Activated effector memory CD4-positive, alpha-beta T cell treated with Interleukin-2 at 50 U/mL for 16 hours (primary cell): Measurements from ENCODE around the gene SLC11A1.

Experiments
- DNase-seq: peaks from one replicate; pipeline ENCODE4 v3.0.0-alpha.2; 2020

Gene SLC11A1

GRCh38 chr2:218406209-218406948 is 24.3 kb downstream of the SLC11A1 start:
- peak; percentile 95 for DNase-seq

GRCh38 chr2:218406949-218407618 is 25.0 kb downstream of the SLC11A1 start:
- peak; percentile 58 for DNase-seq

- no peak for DNase-seq
Measured at GRCh38 chr2:218407717-218408116, 25.6 kb downstream of the SLC11A1 start.

GRCh38 chr2:218418321-218418716 is 36.2 kb downstream of the SLC11A1 start:
- no peak for DNase-seq

- no peak for DNase-seq
Measured at GRCh38 chr2:218418717-218419458, 36.8 kb downstream of the SLC11A1 start, which contains the start of gene VIL1. VIL1 (plus strand) TSS chr2:218419123; CDS start chr2:218423779, 4,656 bp downstream.

GRCh38 chr2:218419630-218420216 is 37.6 kb downstream of the SLC11A1 start:
- no peak for DNase-seq

GRCh38 chr2:218421027-218421426 is 39.0 kb downstream of the SLC11A1 start:
- DNase-seq: no peak

- no peak for DNase-seq
Measured at GRCh38 chr2:218422403-218423086, 40.5 kb downstream of the SLC11A1 start.

GRCh38 chr2:218423584-218423983 is 41.5 kb downstream of the SLC11A1 start:
- no peak for DNase-seq

- DNase-seq: no peak
Measured at GRCh38 chr2:218425531-218425930, 43.5 kb downstream of the SLC11A1 start.

GRCh38 chr2:218427741-218428140 is 45.7 kb downstream of the SLC11A1 start:
- no peak for DNase-seq

- DNase-seq: no peak
Measured at GRCh38 chr2:218428846-218429558, 46.9 kb downstream of the SLC11A1 start.

GRCh38 chr2:218429911-218430692 is 48.0 kb downstream of the SLC11A1 start:
- DNase-seq: no peak

- DNase-seq: no peak
Measured at GRCh38 chr2:218430721-218431120, 48.6 kb downstream of the SLC11A1 start.

- DNase-seq: no peak
Measured at GRCh38 chr2:218431878-218432277, 49.8 kb downstream of the SLC11A1 start.

- no peak for DNase-seq
Measured at GRCh38 chr2:218432676-218433365, 50.7 kb downstream of the SLC11A1 start.

GRCh38 chr2:218434456-218434855 is 52.4 kb downstream of the SLC11A1 start:
- no peak for DNase-seq

GRCh38 chr2:218435003-218435982 is 53.2 kb downstream of the SLC11A1 start:
- no peak for DNase-seq

GRCh38 chr2:218436992-218437391 is 54.9 kb downstream of the SLC11A1 start:
- no peak for DNase-seq
